Activated naive CD8-positive, alpha-beta T cell treated with anti-CD3 and anti-CD28 coated beads for 36 hours (primary cell): ENCODE data around the gene ZNF229. TPM values are rescaled to one million over a fixed set of nuclear protein-coding genes. Genes with fewer than 3 reads are reported as not detected.
"Not testable (repeated sequence)": the region's sequence is repeated elsewhere in the genome, so short reads cannot be mapped to it uniquely, and the experiment has no call there.

Source experiments
- DNase-seq: peaks from one replicate; pipeline ENCODE4 v3.0.0; 2021
- H3K27ac Mint-ChIP-seq: one replicate; pipeline ENCODE4 v1.8.0; 2022; ENCODE audit warnings: mild to moderate bottlenecking, moderate library complexity, mixed read lengths
- H3K27me3 Mint-ChIP-seq: one replicate; pipeline ENCODE4 v1.8.0; 2022; ENCODE audit warnings: mild to moderate bottlenecking, mixed read lengths
- H3K36me3 Mint-ChIP-seq: one replicate; pipeline ENCODE4 v1.8.0; 2021; ENCODE audit warnings: mild to moderate bottlenecking, mixed read lengths
- H3K4me1 Mint-ChIP-seq: one replicate; pipeline ENCODE4 v1.8.0; 2021; ENCODE audit warnings: mixed read lengths
- H3K4me3 Mint-ChIP-seq: one replicate; pipeline ENCODE4 v1.8.0; 2022; ENCODE audit warnings: mild to moderate bottlenecking, moderate library complexity, mixed read lengths
- H3K9me3 Mint-ChIP-seq: one replicate; pipeline ENCODE4 v1.8.0; 2022; ENCODE audit warnings: mixed read lengths
- total RNA-seq, 2 experiments: library from RNA; stranded (reverse); gene quantifications; one replicate each; pipeline ENCODE4 v1.2.3, GENCODE V29; 2021

The ZNF229 gene
- total RNA-seq, 2 experiments from 2014 or later, result 3.0 to 4.5 TPM

- not testable (repeated sequence) for H3K4me3 Mint-ChIP-seq, H3K27ac Mint-ChIP-seq, H3K27me3 Mint-ChIP-seq, DNase-seq, H3K4me1 Mint-ChIP-seq
- Mint-ChIP-seq H3K9me3 (peaks cover 53% of the 10 kb centered on the region), H3K36me3 (peaks cover 88% of the 10 kb centered on the region)
Measured at GRCh38 chr19:44389268-44389667, 59.0 kb downstream of the ZNF229 start.

Other genes with a start within 250 kb of the ZNF229 start
- gene ZNF227, start 235.9 kb downstream of the ZNF229 start, total RNA-seq, result 10 to 100 TPM; 24.2 to 24.5 TPM
- gene ZNF233, start 188.6 kb downstream of the ZNF229 start, total RNA-seq, result under 1 TPM; 0.16 to 0.32 TPM
- 1 to 10 TPM; 3.8 to 4.7 TPM for gene ZNF235, start 143.4 kb downstream of the ZNF229 start, total RNA-seq
- gene ZNF112, start 91.8 kb downstream of the ZNF229 start, total RNA-seq, result under 1 TPM; 0.44 to 0.62 TPM
- gene ZNF285, start 46.9 kb downstream of the ZNF229 start, total RNA-seq, result 1 to 10 TPM; 1.8 to 2.4 TPM
- gene ZNF180, start 52.0 kb upstream of the ZNF229 start, total RNA-seq, result 10 to 100 TPM in 1 of 2 experiments, 1 to 10 TPM in 1; 9.9 to 10.2 TPM
- gene CEACAM20, start 81.2 kb upstream of the ZNF229 start, total RNA-seq, result not detected
- not detected for gene IGSF23, start 165.1 kb upstream of the ZNF229 start, total RNA-seq
- 10 to 100 TPM; 14.5 TPM for gene PVR, start 195.4 kb upstream of the ZNF229 start, total RNA-seq
- gene CEACAM19, start 223.0 kb upstream of the ZNF229 start, total RNA-seq, result 1 to 10 TPM in 1 of 2 experiments, under 1 TPM in 1; 0.62 to 1.4 TPM